Pons (tissue), 1 donor: ENCODE results near the gene PDPN.

Experiments used
- DNase-seq: peaks from one replicate; pipeline ENCODE4 v3.0.0-alpha.2; 2016; ENCODE audit warnings: low spot score

PDPN gene

GRCh38 chr1:13617773-13618172, 34.1 kb downstream of the PDPN start:
- no peak for DNase-seq

GRCh38 chr1:13618483-13618882, 34.9 kb downstream of the PDPN start:
- no peak for DNase-seq

GRCh38 chr1:13619909-13620308, 36.3 kb downstream of the PDPN start:
- DNase-seq: no peak

- DNase-seq: no peak
Observed at GRCh38 chr1:13620825-13621224, 37.2 kb downstream of the PDPN start.

GRCh38 chr1:13622446-13622845, 38.8 kb downstream of the PDPN start:
- peak; percentile 46 for DNase-seq

- DNase-seq: peak; percentile 56
Observed at GRCh38 chr1:13623021-13623637, 39.5 kb downstream of the PDPN start.

- DNase-seq: no peak
Observed at GRCh38 chr1:13624526-13624925, 40.9 kb downstream of the PDPN start.

- DNase-seq: no peak
Observed at GRCh38 chr1:13627127-13627526, 43.5 kb downstream of the PDPN start.

- no peak for DNase-seq
Observed at GRCh38 chr1:13628218-13628617, 44.6 kb downstream of the PDPN start.

- no peak for DNase-seq
Observed at GRCh38 chr1:13628711-13629110, 45.1 kb downstream of the PDPN start.

GRCh38 chr1:13642306-13643004, 58.8 kb downstream of the PDPN start:
- DNase-seq: peak; percentile 73

GRCh38 chr1:13643017-13643416, 59.4 kb downstream of the PDPN start:
- peak; percentile 37 for DNase-seq

GRCh38 chr1:13646521-13646920, 62.9 kb downstream of the PDPN start:
- DNase-seq: no peak

GRCh38 chr1:13651279-13651678, 67.6 kb downstream of the PDPN start:
- no peak for DNase-seq

GRCh38 chr1:13652238-13652637, 68.6 kb downstream of the PDPN start:
- DNase-seq: no peak

GRCh38 chr1:13661539-13661938, 77.9 kb downstream of the PDPN start:
- no peak for DNase-seq

- DNase-seq: no peak
Observed at GRCh38 chr1:13662493-13662892, 78.9 kb downstream of the PDPN start.

- DNase-seq: no peak
Observed at GRCh38 chr1:13663969-13664368, 80.3 kb downstream of the PDPN start.

- no peak for DNase-seq
Observed at GRCh38 chr1:13664451-13664850, 80.8 kb downstream of the PDPN start.

GRCh38 chr1:13666317-13666716, 82.7 kb downstream of the PDPN start:
- no peak for DNase-seq
